ENCODE measurements around the gene RPS2. TPM values are rescaled to one million over a fixed set of nuclear protein-coding genes. Genes with fewer than 3 reads are reported as not detected.

RPS2 gene
- total RNA-seq, 1 experiment from 2014 or later: 3,874 TPM

- peak overlapping the region; percentile 79 for H3K4me2 ChIP-seq (ENCODE audit: insufficient read depth, insufficient read length, low read length)
- DNase-seq: peak; percentile 66
- Mint-ChIP-seq H3K4me3 (peak overlapping the region; percentile 91 to 96), H3K27ac (peak overlapping the region; percentile 94 to 97 (median 96)), H3K36me3 (ENCODE audit: insufficient read depth in 1 of 3, low read depth in 3 of 3) (peaks cover 27 to 39% (median 33%) of the 10 kb centered on the region in 3 experiments), H3K27me3 (ENCODE audit: low read depth) (peaks cover 20% of the 10 kb centered on the region), H3K9me3 (peaks cover 0 to 3% of the 10 kb centered on the region in 2 experiments; a peak in 1 of 5 replicates), H3K4me1 (peaks cover 29 to 47% of the 10 kb centered on the region in 2 experiments)
- no peak overlapping the region for H2AK5ac ChIP-seq (ENCODE audit: insufficient read length, low read length)
- no peaks in the 10 kb centered on the region for H3K27me3 ChIP-seq (ENCODE audit: insufficient read depth, low read length)
- no CpG with 5 or more reads among the region's 20 CpGs for WGBS (ENCODE audit: extremely low coverage, insufficient read length, low lambda C conversion rate)
- H2BK15ac ChIP-seq (ENCODE audit: low read depth, low read length): no peak overlapping the region
- peak overlapping the region; percentile 29 for H4K8ac ChIP-seq (replicated peaks; ENCODE audit: insufficient read length, low read depth, low read length)
- H2BK5ac ChIP-seq (ENCODE audit: insufficient read length, low read length): no peak overlapping the region
- H2BK20ac ChIP-seq (ENCODE audit: low read depth, low read length, poor library complexity, severe bottlenecking): no peak overlapping the region
- H4K5ac ChIP-seq (ENCODE audit: insufficient read length, low read depth, low read length): no peak overlapping the region
- H2AFZ ChIP-seq (ENCODE audit: low read length): no peak overlapping the region
- H3K27ac ChIP-seq (ENCODE audit: insufficient read length, low read depth, low read length): peak overlapping the region; percentile 32
- H2BK12ac ChIP-seq (ENCODE audit: insufficient read length, low read depth, low read length): no peak overlapping the region
- no peak overlapping the region for H3K23ac ChIP-seq (ENCODE audit: insufficient read length, low read depth, low read length)
- no peaks in the 10 kb centered on the region for H3K79me1 ChIP-seq (ENCODE audit: insufficient read depth, low read depth, low read length, poor library complexity, severe bottlenecking)
- TF ChIP-seq, protein P1, sequence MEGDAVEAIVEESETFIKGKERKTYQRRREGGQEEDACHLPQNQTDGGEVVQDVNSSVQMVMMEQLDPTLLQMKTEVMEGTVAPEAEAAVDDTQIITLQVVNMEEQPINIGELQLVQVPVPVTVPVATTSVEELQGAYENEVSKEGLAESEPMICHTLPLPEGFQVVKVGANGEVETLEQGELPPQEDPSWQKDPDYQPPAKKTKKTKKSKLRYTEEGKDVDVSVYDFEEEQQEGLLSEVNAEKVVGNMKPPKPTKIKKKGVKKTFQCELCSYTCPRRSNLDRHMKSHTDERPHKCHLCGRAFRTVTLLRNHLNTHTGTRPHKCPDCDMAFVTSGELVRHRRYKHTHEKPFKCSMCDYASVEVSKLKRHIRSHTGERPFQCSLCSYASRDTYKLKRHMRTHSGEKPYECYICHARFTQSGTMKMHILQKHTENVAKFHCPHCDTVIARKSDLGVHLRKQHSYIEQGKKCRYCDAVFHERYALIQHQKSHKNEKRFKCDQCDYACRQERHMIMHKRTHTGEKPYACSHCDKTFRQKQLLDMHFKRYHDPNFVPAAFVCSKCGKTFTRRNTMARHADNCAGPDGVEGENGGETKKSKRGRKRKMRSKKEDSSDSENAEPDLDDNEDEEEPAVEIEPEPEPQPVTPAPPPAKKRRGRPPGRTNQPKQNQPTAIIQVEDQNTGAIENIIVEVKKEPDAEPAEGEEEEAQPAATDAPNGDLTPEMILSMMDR (conservative IDR thresholded peaks at IDR 0.05): no peak
- H3K18ac ChIP-seq (ENCODE audit: insufficient read length, low read depth, low read length): no peak overlapping the region
- no peaks in the 10 kb centered on the region for H3K4me1 ChIP-seq (ENCODE audit: insufficient read depth, low read length)
- no peak overlapping the region for H3K56ac ChIP-seq (ENCODE audit: insufficient read length, low read depth, low read length)
- no peak overlapping the region for H4K91ac ChIP-seq (ENCODE audit: insufficient read length, low read depth, low read length)
- H3K9me3 ChIP-seq (ENCODE audit: control insufficient read depth, low read depth, low read length): no peaks in the 10 kb centered on the region
- H3K79me2 ChIP-seq (ENCODE audit: insufficient read depth, low read length): peaks cover 18% of the 10 kb centered on the region
- no peaks in the 10 kb centered on the region for H4K20me1 ChIP-seq (ENCODE audit: control insufficient read depth, insufficient read depth, insufficient read length)
- no peak overlapping the region for H2BK120ac ChIP-seq (ENCODE audit: low read depth, low read length, poor library complexity, severe bottlenecking)
- H3T11ph ChIP-seq (ENCODE audit: low read length): no peak overlapping the region
- H3K9ac ChIP-seq (ENCODE audit: extremely low read depth, insufficient read length, low read length): peak overlapping the region; percentile 44
- H3K4ac ChIP-seq (ENCODE audit: low read depth, low read length): no peak overlapping the region
- no peak overlapping the region; the same call in 1 of the 2 replicates for H3K14ac ChIP-seq (ENCODE audit: insufficient read depth, low read length)
- peaks cover 23% of the 10 kb centered on the region for H3K23me2 ChIP-seq (ENCODE audit: insufficient read length, low read depth, low read length, poor library complexity, severe bottlenecking)
Measured at GRCh38 chr16:1960665-1961630, 3.7 kb downstream of the RPS2 start.

Measured in H9 (cell line).